D341Med (cell line): ENCODE measurements around the gene GSTA4.
"Not testable (repeated sequence)": the region's sequence is repeated elsewhere in the genome, so short reads cannot be mapped to it uniquely, and the experiment has no call there.

Experiments used
- DNase-seq: peaks from one replicate; pipeline ENCODE4 v3.0.0; 2012; ENCODE audit warnings: low spot score

The GSTA4 gene

GRCh38 chr6:53014063-53014462 lies 19.0 kb upstream of the GSTA4 start:
- no peak for DNase-seq

- no peak for DNase-seq
Measured at GRCh38 chr6:53011979-53012378, 16.9 kb upstream of the GSTA4 start.

- no peak for DNase-seq
Measured at GRCh38 chr6:53010504-53010903, 15.4 kb upstream of the GSTA4 start.

GRCh38 chr6:53009511-53009910 lies 14.4 kb upstream of the GSTA4 start:
- DNase-seq = no peak

GRCh38 chr6:53009056-53009455 lies 14.0 kb upstream of the GSTA4 start:
- peak; percentile 63 for DNase-seq

- not testable (repeated sequence) for DNase-seq
Measured at GRCh38 chr6:53008192-53008687, 13.2 kb upstream of the GSTA4 start.

- no peak for DNase-seq
Measured at GRCh38 chr6:53005663-53006250, 10.7 kb upstream of the GSTA4 start.

- DNase-seq = no peak
Measured at GRCh38 chr6:52999456-52999855, 4.4 kb upstream of the GSTA4 start.

GRCh38 chr6:52998603-52999002 lies 3.5 kb upstream of the GSTA4 start:
- no peak for DNase-seq

GRCh38 chr6:52995913-52996645 lies 995 bp upstream of the GSTA4 start:
- DNase-seq = peak; percentile 38

- peak; percentile 70 for DNase-seq
Measured at GRCh38 chr6:52994839-52995088, 320 bp downstream of the GSTA4 start.

GRCh38 chr6:52994031-52994838 lies 849 bp downstream of the GSTA4 start:
- peak; percentile 52 for DNase-seq

GRCh38 chr6:52992980-52993920 lies 1.8 kb downstream of the GSTA4 start:
- DNase-seq = no peak

- no peak for DNase-seq
Measured at GRCh38 chr6:52990342-52990741, 4.7 kb downstream of the GSTA4 start.

GRCh38 chr6:52985228-52985627 lies 9.9 kb downstream of the GSTA4 start:
- no peak for DNase-seq

GRCh38 chr6:52984247-52984646 lies 10.8 kb downstream of the GSTA4 start:
- no peak for DNase-seq

GRCh38 chr6:52983159-52983848 lies 11.8 kb downstream of the GSTA4 start:
- no peak for DNase-seq

- no peak for DNase-seq
Measured at GRCh38 chr6:52982680-52983079, 12.4 kb downstream of the GSTA4 start.

GRCh38 chr6:52981222-52981900 lies 13.7 kb downstream of the GSTA4 start:
- no peak for DNase-seq

- no peak for DNase-seq
Measured at GRCh38 chr6:52976591-52977035, 18.5 kb downstream of the GSTA4 start.

- no peak for DNase-seq
Measured at GRCh38 chr6:52976149-52976548, 18.9 kb downstream of the GSTA4 start.
